Bronchial epithelial cell (primary cell): ENCODE data around the gene CCDC190. TPM values are rescaled to one million over a fixed set of nuclear protein-coding genes. Genes with fewer than 3 reads are reported as not detected.

Experiments used
- DNase-seq: peaks from one replicate; pipeline ENCODE4 v3.0.0-alpha.2; 2010; ENCODE audit warnings: low read depth
- FAIRE-seq: peaks from 2 replicates; lab custom pipeline; 2011; peaks lifted over from hg19 to GRCh38; lab: Jason Lieb, UNC
- H3K27me3 ChIP-seq: 2 replicates; pipeline ENCODE4 v1.5.1; 2011; ENCODE audit warnings: low read length; ENCODE audit not compliant: control insufficient read depth, insufficient read depth
- H3K36me3 ChIP-seq: 2 replicates; pipeline ENCODE4 v1.5.1; 2011; ENCODE audit warnings: low read length; ENCODE audit not compliant: control insufficient read depth, insufficient read depth
- H3K4me3 ChIP-seq: 2 replicates; pipeline ENCODE4 v1.5.1; 2011; ENCODE audit warnings: mild to moderate bottlenecking, low read depth, low read length, control low read depth
- CTCF ChIP-seq: IDR thresholded peaks from 2 replicates; pipeline ENCODE4 v1.5.1; 2011; ENCODE audit warnings: mild to moderate bottlenecking, moderate library complexity, low read length, control low read depth, inconsistent platforms; ENCODE audit not compliant: insufficient read depth, severe bottlenecking
- total RNA-seq: library from RNA; depleted of rRNA; stranded (reverse); fragments of >200 nt; gene quantifications from 2 replicates; pipeline ENCODE4 v1.2.1, GENCODE V29; 2014

Gene CCDC190
- total RNA-seq, result not detected in 2 replicates

GRCh38 chr1:162861101-162861500 is at the start of gene CCDC190:
CCDC190 (minus strand) TSS chr1:162861175; CDS start chr1:162859646, 1,529 bp downstream.
- Histone ChIP-seq H3K4me3 (no peak within 1 kb of the TSS), H3K27me3 (no peaks in the 10 kb centered on the region), H3K36me3 (no peaks in the 10 kb centered on the region)
- FAIRE-seq (no peak), DNase-seq (no peak)
- no peak for TF ChIP-seq CTCF

GRCh38 chr1:162910161-162910560 is 49.2 kb upstream of the CCDC190 start:
- H3K4me3 ChIP-seq, result no peak overlapping the region
- no peaks in the 10 kb centered on the region for H3K36me3 ChIP-seq
- H3K27me3 ChIP-seq, result no peaks in the 10 kb centered on the region
- no peak for TF ChIP-seq CTCF
- FAIRE-seq (no peak), DNase-seq (no peak)

GRCh38 chr1:162908780-162909179 is 47.8 kb upstream of the CCDC190 start:
- FAIRE-seq, result no peak
- TF ChIP-seq CTCF, result no peak

GRCh38 chr1:162908236-162908635 is 47.3 kb upstream of the CCDC190 start:
- DNase-seq (no peak), FAIRE-seq (no peak)
- no peak for TF ChIP-seq CTCF
- Histone ChIP-seq H3K27me3 (no peaks in the 10 kb centered on the region), H3K36me3 (no peaks in the 10 kb centered on the region), H3K4me3 (no peak overlapping the region)

More at GRCh38 chr1:162908780-162909179, 47.8 kb upstream of the CCDC190 start:
- Histone ChIP-seq H3K36me3 (no peaks in the 10 kb centered on the region), H3K27me3 (no peaks in the 10 kb centered on the region), H3K4me3 (no peak overlapping the region)
- DNase-seq, result peak; percentile 95

- FAIRE-seq (no peak), DNase-seq (no peak)
- H3K4me3 ChIP-seq, result no peak overlapping the region
- H3K27me3 ChIP-seq, result no peaks in the 10 kb centered on the region
- TF ChIP-seq CTCF, result no peak
- no peaks in the 10 kb centered on the region for H3K36me3 ChIP-seq
Observed at GRCh38 chr1:162906485-162906884, 45.5 kb upstream of the CCDC190 start.
